GM23338 (cell line): ENCODE results near the gene AP5M1. TPM values are rescaled to one million over a fixed set of nuclear protein-coding genes. Genes with fewer than 3 reads are reported as not detected.

ENCODE experiments used
- ATAC-seq: fragments of 200-7000 bp; cut with Tn5 transposase; 3 replicates; pipeline ENCODE4 v1.9.1; 2020
- DNase-seq: peaks from one replicate; pipeline ENCODE4 v3.0.0-alpha.2; 2015; ENCODE audit warnings: low spot score
- H2AFZ ChIP-seq: fragments of 200-600 bp; sonication (generic); 2 replicates; pipeline ENCODE4 v1.8.0; 2016; ENCODE audit warnings: antibody characterized with exemption, mild to moderate bottlenecking, moderate library complexity
- H3F3A ChIP-seq: fragments of 200-600 bp; sonication (generic); replicated peaks from 2 replicates; pipeline ENCODE4 v1.8.0; 2017; ENCODE audit warnings: antibody characterized with exemption, mixed run types, low read depth
- H3K27ac ChIP-seq: fragments of 200-600 bp; sonication (generic); 2 replicates; pipeline ENCODE4 v1.6.1; 2016; ENCODE audit warnings: low read depth
- H3K27me3 ChIP-seq: fragments of 200-600 bp; sonication (generic); 2 replicates; pipeline ENCODE4 v1.8.0; 2016; ENCODE audit warnings: mild to moderate bottlenecking, mixed run types, moderate library complexity; ENCODE audit not compliant: insufficient read depth
- H3K36me3 ChIP-seq: fragments of 200-600 bp; sonication (generic); 2 replicates; pipeline ENCODE4 v1.8.0; 2016; ENCODE audit warnings: mild to moderate bottlenecking; ENCODE audit not compliant: insufficient read depth
- H3K4me1 ChIP-seq: fragments of 200-600 bp; sonication (generic); 2 replicates; pipeline ENCODE4 v1.8.0; 2016; ENCODE audit warnings: mild to moderate bottlenecking, moderate library complexity; ENCODE audit not compliant: insufficient read depth
- H3K4me2 ChIP-seq: fragments of 200-600 bp; sonication (generic); 2 replicates; pipeline ENCODE4 v1.7.1; 2017; ENCODE audit warnings: mixed run types
- H3K4me3 ChIP-seq: fragments of 200-600 bp; sonication (generic); 2 replicates; pipeline ENCODE4 v1.6.1; 2016; ENCODE audit warnings: mixed run types
- H3K79me2 ChIP-seq: fragments of 200-600 bp; sonication (generic); replicated peaks from 2 replicates; pipeline ENCODE4 v1.8.0; 2017; ENCODE audit warnings: mild to moderate bottlenecking; ENCODE audit not compliant: insufficient read depth
- H3K9me2 ChIP-seq: fragments of 200-600 bp; sonication (generic); 2 replicates; pipeline ENCODE4 v1.8.0; 2017; ENCODE audit not compliant: insufficient read depth
- H4K20me1 ChIP-seq: fragments of 200-600 bp; sonication (generic); replicated peaks from 2 replicates; pipeline ENCODE4 v1.8.0; 2017; ENCODE audit warnings: mild to moderate bottlenecking; ENCODE audit not compliant: insufficient read depth
- H3K27ac Mint-ChIP-seq: 2 replicates; pipeline ENCODE4 v1.8.0; 2020; ENCODE audit warnings: inconsistent platforms, mild to moderate bottlenecking, moderate library complexity, mixed read lengths
- H3K27me3 Mint-ChIP-seq: 3 replicates; pipeline ENCODE4 v1.8.0; 2022; ENCODE audit warnings: low read depth, mild to moderate bottlenecking, moderate library complexity, mixed read lengths, inconsistent platforms; ENCODE audit not compliant: insufficient read depth, poor library complexity
- H3K36me3 Mint-ChIP-seq: 3 replicates; pipeline ENCODE4 v1.8.0; 2021; ENCODE audit warnings: low read depth, mild to moderate bottlenecking, inconsistent platforms, moderate library complexity, mixed read lengths
- H3K4me1 Mint-ChIP-seq: 3 replicates; pipeline ENCODE4 v1.8.0; 2020; ENCODE audit warnings: mild to moderate bottlenecking, inconsistent platforms, mixed read lengths
- H3K4me3 Mint-ChIP-seq: 3 replicates; pipeline ENCODE4 v1.8.0; 2021; ENCODE audit warnings: moderate library complexity, mild to moderate bottlenecking, inconsistent platforms, mixed read lengths
- H3K9me3 Mint-ChIP-seq: 3 replicates; pipeline ENCODE4 v1.8.0; 2020; ENCODE audit warnings: moderate library complexity, mild to moderate bottlenecking, inconsistent platforms, mixed read lengths
- ETS1 ChIP-seq: IDR thresholded peaks from 2 replicates; pipeline ENCODE4 v1.6.1; 2016; ENCODE audit warnings: antibody characterized with exemption
- JUNB ChIP-seq: IDR thresholded peaks from one replicate; pipeline ENCODE4 v1.6.1; 2016; ENCODE audit warnings: antibody characterized with exemption; ENCODE audit not compliant: unreplicated experiment
- NANOG ChIP-seq: IDR thresholded peaks from 2 replicates; pipeline ENCODE4 v1.6.1; 2016; ENCODE audit warnings: antibody characterized with exemption, borderline replicate concordance
- STAT1 ChIP-seq: IDR thresholded peaks from one replicate; pipeline ENCODE4 v1.6.1; 2016; ENCODE audit warnings: antibody characterized with exemption; ENCODE audit not compliant: unreplicated experiment
- ZNF114 ChIP-seq: fragments of 250-450 bp; sonication (Bioruptor Pico); IDR thresholded peaks from 2 replicates; pipeline ENCODE4 v1.5.0; 2020; ENCODE audit warnings: mild to moderate bottlenecking, moderate library complexity
- ZNF331 ChIP-seq: fragments of 250-450 bp; sonication (Bioruptor Pico); IDR thresholded peaks from 2 replicates; pipeline ENCODE4 v1.5.0; 2020; ENCODE audit warnings: low read depth, mild to moderate bottlenecking, moderate library complexity
- ZNF462 ChIP-seq: fragments of 250-450 bp; sonication (Bioruptor Pico); IDR thresholded peaks from 2 replicates; pipeline ENCODE4 v1.5.0; 2020; ENCODE audit warnings: mild to moderate bottlenecking, moderate library complexity
- polyA plus RNA-seq: library from polyadenylated mRNA; unstranded; fragments of >200 nt; fragmentation: Nextera tagmentation; extraction: Ambion mirVana; gene quantifications from 2 replicates; pipeline ENCODE4 v1.2.1, GENCODE V29; 2016
- total RNA-seq: library from RNA; depleted of rRNA; stranded (reverse); fragments of >200 nt; shearing (Covaris generic); gene quantifications from 2 replicates; pipeline ENCODE4 v1.2.3, GENCODE V29; 2014; rRNA removed

The AP5M1 gene
- total and polyA plus RNA-seq, 2 experiments from 2014 or later: 27.2 to 43.7 TPM

- TF ChIP-seq ETS1 (no peak), ZNF114 (CRISPR knock-in tag) (no peak), ZNF462 (CRISPR knock-in tag) (no peak), ZNF331 (CRISPR knock-in tag) (no peak), JUNB (no peak)
These were observed 76.3 kb downstream of the AP5M1 start (continued) for GRCh38 chr14:57345106-57345505.

DNA sequence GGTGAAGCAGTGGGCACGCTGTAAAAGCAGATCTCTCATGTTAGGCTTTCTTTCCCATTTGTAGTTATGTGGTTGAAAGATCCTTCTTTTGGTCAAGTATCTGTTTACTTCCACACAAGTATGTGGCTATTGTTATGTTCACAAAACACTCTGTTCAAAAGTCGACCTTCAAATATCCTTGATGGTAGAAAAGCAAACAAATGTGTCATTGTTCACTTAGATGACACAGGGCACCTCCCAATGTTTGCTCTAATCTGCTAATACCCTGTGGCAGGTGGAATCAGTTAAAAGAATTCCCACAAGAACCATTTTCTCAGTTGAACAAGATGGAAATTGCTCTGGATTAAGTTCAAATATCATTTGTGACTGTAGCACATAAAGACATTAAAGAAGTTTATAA lies 78.0 kb downstream of the AP5M1 start:
- Mint-ChIP-seq H3K27ac (no peak overlapping the region), H3K4me1 (peaks cover 5% of the 10 kb centered on the region; the same call in 1 of the 3 replicates), H3K9me3 (peaks cover 10% of the 10 kb centered on the region; the same call in 2 of the 3 replicates), H3K27me3 (no peaks in the 10 kb centered on the region), H3K4me3 (no peak overlapping the region), H3K36me3 (peaks cover 6% of the 10 kb centered on the region; the same call in 2 of the 3 replicates)
- H3K4me1 ChIP-seq: 0 out of 2 replicates have a peak, but pooled peaks cover 2% of the 10 kb centered on the region
- TF ChIP-seq STAT1 (no peak), NANOG (no peak), JUNB (no peak)
- no peaks in the 10 kb centered on the region for H3K79me2 ChIP-seq
- no peak for DNase-seq
- H4K20me1 ChIP-seq: no peaks in the 10 kb centered on the region
- no peaks in the 10 kb centered on the region for H3K36me3 ChIP-seq
- H3K4me2 ChIP-seq: no peak overlapping the region
- no peaks in the 10 kb centered on the region for H3F3A ChIP-seq
- no peak overlapping the region; the same call in 1 of the 2 replicates for H2AFZ ChIP-seq
- ATAC-seq: no peak
- H3K9me2 ChIP-seq: no peaks in the 10 kb centered on the region
- no peaks in the 10 kb centered on the region for H3K27me3 ChIP-seq
- no peak overlapping the region for H3K4me3 ChIP-seq
- no peak overlapping the region for H3K27ac ChIP-seq

Other genes starting within 250 kb of the AP5M1 start
- 55.9 and 69.3 TPM in 2 replicates for gene EXOC5, start 66 bp upstream of the AP5M1 start, total RNA-seq
- gene EXOC5, start 66 bp upstream of the AP5M1 start, polyA plus RNA-seq: 22.5 and 26.4 TPM in 2 replicates
- 27.1 and 36.4 TPM in 2 replicates for gene NAA30, start 121.6 kb downstream of the AP5M1 start, total RNA-seq
- 7.1 and 7.5 TPM in 2 replicates for gene NAA30, start 121.6 kb downstream of the AP5M1 start, polyA plus RNA-seq
- not detected in 2 replicates for gene CCDC198, start 224.9 kb downstream of the AP5M1 start, total RNA-seq
- gene CCDC198, start 224.9 kb downstream of the AP5M1 start, polyA plus RNA-seq: not detected in 2 replicates